CD4-positive, alpha-beta T cell treated with Interleukin-10 for 1 hour (primary cell): ENCODE data around the gene CRYGD.

ENCODE experiments used
- DNase-seq: peaks from one replicate; pipeline ENCODE4 v3.0.0-alpha.2; 2020

Gene CRYGD

DNA sequence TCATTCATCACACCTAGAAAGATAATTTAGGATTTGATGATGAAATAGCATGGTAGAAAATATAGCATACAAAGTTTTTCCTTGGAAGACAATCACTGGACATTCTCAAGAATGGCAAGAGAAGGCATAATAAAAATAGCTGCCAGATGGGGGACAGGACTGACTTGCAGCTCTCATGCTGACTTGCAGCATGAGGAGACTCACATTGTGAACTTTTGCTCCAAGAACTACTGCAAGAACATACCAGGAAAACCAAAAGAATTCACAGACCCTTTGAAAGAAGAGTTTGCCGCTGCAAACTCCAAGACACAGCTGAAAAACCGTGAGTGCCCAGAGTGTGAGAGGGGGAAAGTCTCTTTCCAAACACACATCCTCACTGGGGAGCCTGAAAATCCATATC is 47.0 kb downstream of the CRYGD start:
- no peak for DNase-seq

DNA sequence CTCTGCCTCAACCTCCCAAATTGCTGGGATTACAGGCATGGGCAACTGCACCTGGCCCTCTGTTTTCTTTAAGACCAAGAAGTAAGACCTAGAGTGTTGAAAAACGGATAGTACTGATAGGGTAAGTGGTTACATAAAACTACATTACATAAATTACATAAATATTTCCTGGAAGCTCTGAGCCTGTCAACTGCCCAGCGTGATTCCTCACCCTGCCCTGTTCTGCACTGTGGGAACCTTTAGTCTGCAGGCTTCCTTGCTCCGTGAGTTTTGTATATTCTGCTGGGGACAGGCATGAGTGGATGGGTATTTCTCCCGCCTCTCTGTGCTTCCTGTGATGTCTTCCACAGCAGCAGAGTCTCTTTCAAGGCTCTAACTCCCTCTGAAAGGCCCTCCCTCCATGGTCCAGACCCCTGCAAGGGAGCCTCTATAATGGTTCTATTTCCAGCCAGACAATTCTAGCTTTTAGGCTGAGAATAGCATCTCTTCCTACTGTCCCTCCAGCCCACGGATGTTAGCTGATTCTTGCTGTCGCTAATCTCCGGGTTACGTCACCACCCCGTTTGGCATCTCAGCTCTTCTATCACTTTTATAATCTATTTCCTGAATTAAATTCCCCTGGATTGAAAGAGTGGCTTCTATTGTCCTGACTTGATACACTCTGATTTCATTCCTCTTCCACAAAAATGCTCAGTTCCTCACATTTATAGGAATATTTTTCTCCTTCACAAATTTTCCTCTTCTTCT is 49.5 kb downstream of the CRYGD start:
- no peak for DNase-seq

GRCh38 chr2:208072250-208072892 is 52.0 kb downstream of the CRYGD start:
- peak; percentile 68 for DNase-seq
